ENCODE measurements around the gene FAM162A. TPM values are rescaled to one million over a fixed set of nuclear protein-coding genes. Genes with fewer than 3 reads are reported as not detected.

FAM162A gene
- total RNA-seq, 4 donors from 2014 or later, result 28.6 to 40.3 (median 33.4) TPM

- Histone ChIP-seq H3K27me3 (no peaks in the 10 kb centered on the region), H3K27ac (no peak overlapping the region), H3K9me3 (no peaks in the 10 kb centered on the region), H3K36me3 (peaks cover 6% of the 10 kb centered on the region), H3K4me1 (no peaks in the 10 kb centered on the region), H3K4me3 (no peak overlapping the region)
- TF ChIP-seq POLR2A (IDR thresholded peaks at IDR 0.05) (no peak), EP300 (IDR thresholded peaks at IDR 0.05) (no peak), CTCF (IDR thresholded peaks at IDR 0.05) (no peak), POLR2AphosphoS5 (IDR thresholded peaks at IDR 0.05) (no peak)
- DNase-seq (ENCODE audit: low spot score in 2 of 2), result no peak
- WGBS, result 48% methylated on average over 1 of the region's 1 CpG
Observed at GRCh38 chr3:122394173-122394572, 10.2 kb downstream of the FAM162A start.

GRCh38 chr3:122395582-122395981 lies 11.6 kb downstream of the FAM162A start:
- DNase-seq (ENCODE audit: low spot score in 2 of 2), result no peak
- H3K4me1 ChIP-seq, result no peaks in the 10 kb centered on the region
- WGBS, result 58% methylated on average over 3 of the region's 3 CpGs
- H3K4me3 ChIP-seq, result no peak overlapping the region
- H3K9me3 ChIP-seq, result no peaks in the 10 kb centered on the region
- TF ChIP-seq POLR2A (IDR thresholded peaks at IDR 0.05), result no peak
- no peak for TF ChIP-seq EP300 (IDR thresholded peaks at IDR 0.05)
- no peak for TF ChIP-seq CTCF (IDR thresholded peaks at IDR 0.05)
- TF ChIP-seq POLR2AphosphoS5 (IDR thresholded peaks at IDR 0.05), result no peak
- H3K27ac ChIP-seq, result no peak overlapping the region
- H3K27me3 ChIP-seq, result no peaks in the 10 kb centered on the region
- H3K36me3 ChIP-seq, result peaks cover 6% of the 10 kb centered on the region

- no peak for DNase-seq (ENCODE audit: low spot score in 2 of 2)
- Histone ChIP-seq H3K9me3 (no peaks in the 10 kb centered on the region), H3K27ac (no peak overlapping the region), H3K4me1 (no peaks in the 10 kb centered on the region), H3K27me3 (no peaks in the 10 kb centered on the region), H3K36me3 (peaks cover 6% of the 10 kb centered on the region), H3K4me3 (no peak overlapping the region)
- TF ChIP-seq POLR2AphosphoS5 (IDR thresholded peaks at IDR 0.05) (no peak), CTCF (IDR thresholded peaks at IDR 0.05) (no peak), POLR2A (IDR thresholded peaks at IDR 0.05) (no peak), EP300 (IDR thresholded peaks at IDR 0.05) (no peak)
Observed at GRCh38 chr3:122396511-122396910, 12.5 kb downstream of the FAM162A start.

GRCh38 chr3:122397201-122397600 lies 13.2 kb downstream of the FAM162A start:
- Histone ChIP-seq H3K36me3 (peaks cover 6% of the 10 kb centered on the region), H3K4me1 (no peaks in the 10 kb centered on the region), H3K27ac (no peak overlapping the region), H3K9me3 (no peaks in the 10 kb centered on the region), H3K4me3 (no peak overlapping the region), H3K27me3 (no peaks in the 10 kb centered on the region)
- 94% methylated on average over 1 of the region's 1 CpG for WGBS
- DNase-seq (ENCODE audit: low spot score in 2 of 2), result no peak
- TF ChIP-seq CTCF (IDR thresholded peaks at IDR 0.05), result no peak
- TF ChIP-seq EP300 (IDR thresholded peaks at IDR 0.05), result no peak
- no peak for TF ChIP-seq POLR2AphosphoS5 (IDR thresholded peaks at IDR 0.05)
- TF ChIP-seq POLR2A (IDR thresholded peaks at IDR 0.05), result no peak

GRCh38 chr3:122398920-122399319 lies 14.9 kb downstream of the FAM162A start:
- 89% methylated on average over 2 of the region's 2 CpGs for WGBS
- H3K27me3 ChIP-seq, result no peaks in the 10 kb centered on the region
- H3K27ac ChIP-seq, result no peak overlapping the region
- TF ChIP-seq CTCF (IDR thresholded peaks at IDR 0.05), result no peak
- no peak for TF ChIP-seq EP300 (IDR thresholded peaks at IDR 0.05)
- no peak for TF ChIP-seq POLR2A (IDR thresholded peaks at IDR 0.05)
- TF ChIP-seq POLR2AphosphoS5 (IDR thresholded peaks at IDR 0.05), result no peak
- no peak for DNase-seq (ENCODE audit: low spot score in 2 of 2)
- H3K9me3 ChIP-seq, result no peaks in the 10 kb centered on the region
- no peaks in the 10 kb centered on the region for H3K4me1 ChIP-seq
- H3K36me3 ChIP-seq, result peaks cover 6% of the 10 kb centered on the region
- H3K4me3 ChIP-seq, result no peak overlapping the region

Data from suprapubic skin (tissue), 4 donors.